Fibroblast of mammary gland (primary cell): ENCODE measurements around the gene FKBP14.
A peak's percentile ranks its signal among the peaks of the same experiment; 100 is the strongest.

ENCODE experiments used
- DNase-seq: peaks from one replicate; pipeline ENCODE4 v3.0.0-alpha.2; 2010; ENCODE audit warnings: low read depth
- H3K4me3 ChIP-seq: 2 replicates; pipeline ENCODE4 v1.5.1; 2011; ENCODE audit warnings: low read depth, mild to moderate bottlenecking, low read length, moderate library complexity; ENCODE audit not compliant: control insufficient read depth
- CTCF ChIP-seq: conservative IDR thresholded peaks from 2 replicates; pipeline ENCODE4 v1.5.1; 2011; ENCODE audit warnings: low read depth, low read length, inconsistent platforms; ENCODE audit not compliant: control insufficient read depth, insufficient read depth

FKBP14 gene

GRCh38 chr7:29988424-29989256 lies 37.9 kb downstream of the FKBP14 start:
- peak overlapping the region; percentile 70 for H3K4me3 ChIP-seq
- no peak for TF ChIP-seq CTCF
- DNase-seq, result peak; percentile 79

- H3K4me3 ChIP-seq, result peak overlapping the region; percentile 70
- no peak for TF ChIP-seq CTCF
- DNase-seq, result peak; percentile 91
Measured at GRCh38 chr7:29987811-29988317, 38.6 kb downstream of the FKBP14 start.

GRCh38 chr7:29987083-29987482 lies 39.4 kb downstream of the FKBP14 start:
- DNase-seq, result peak; percentile 68
- H3K4me3 ChIP-seq, result no peak overlapping the region
- no peak for TF ChIP-seq CTCF

GRCh38 chr7:29980151-29980550 lies 46.4 kb downstream of the FKBP14 start:
- no peak overlapping the region for H3K4me3 ChIP-seq
- no peak for DNase-seq
- no peak for TF ChIP-seq CTCF

GRCh38 chr7:29977886-29978651 lies 48.4 kb downstream of the FKBP14 start:
- H3K4me3 ChIP-seq, result no peak overlapping the region
- no peak for DNase-seq
- TF ChIP-seq CTCF, result no peak

- TF ChIP-seq CTCF, result no peak
- H3K4me3 ChIP-seq, result no peak overlapping the region
- no peak for DNase-seq
Measured at GRCh38 chr7:29976673-29977415, 49.7 kb downstream of the FKBP14 start.
